HG02870 (cell line): ENCODE results near the gene DEPDC5.

Experiments used
- ATAC-seq: cut with Tn5 transposase; IDR thresholded peaks from one replicate; pipeline ENCODE4 v1.9.1; 2021; ENCODE audit warnings: mild to moderate bottlenecking, moderate library complexity; ENCODE audit not compliant: unreplicated experiment

Gene DEPDC5

GRCh38 chr22:31883989-31884388, 130.2 kb downstream of the DEPDC5 start:
- no peak for ATAC-seq

GRCh38 chr22:31891366-31892079, 137.7 kb downstream of the DEPDC5 start:
- no peak for ATAC-seq

GRCh38 chr22:31892080-31892433, 138.2 kb downstream of the DEPDC5 start:
- no peak for ATAC-seq

- no peak for ATAC-seq
Measured at GRCh38 chr22:31893460-31893859, 139.6 kb downstream of the DEPDC5 start.

GRCh38 chr22:31895411-31896123, 141.7 kb downstream of the DEPDC5 start:
- no peak for ATAC-seq

GRCh38 chr22:31896472-31896871, 142.7 kb downstream of the DEPDC5 start:
- ATAC-seq, result no peak

- no peak for ATAC-seq
Measured at GRCh38 chr22:31897842-31898805, 144.3 kb downstream of the DEPDC5 start.

- no peak for ATAC-seq
Measured at GRCh38 chr22:31898926-31899325, 145.1 kb downstream of the DEPDC5 start.

- no peak for ATAC-seq
Measured at GRCh38 chr22:31899669-31900068, 145.8 kb downstream of the DEPDC5 start.

- ATAC-seq, result no peak
Measured at GRCh38 chr22:31901388-31902137, 147.7 kb downstream of the DEPDC5 start.

- ATAC-seq, result no peak
Measured at GRCh38 chr22:31904651-31905050, 150.8 kb downstream of the DEPDC5 start.

- no peak for ATAC-seq
Measured at GRCh38 chr22:31905356-31905755, 151.5 kb downstream of the DEPDC5 start.

GRCh38 chr22:31906086-31906485, 152.3 kb downstream of the DEPDC5 start:
- no peak for ATAC-seq

- no peak for ATAC-seq
Measured at GRCh38 chr22:31906569-31906968, 152.8 kb downstream of the DEPDC5 start.

GRCh38 chr22:31909977-31910376, 156.2 kb downstream of the DEPDC5 start:
- ATAC-seq, result no peak

GRCh38 chr22:31911565-31912406, 158.0 kb downstream of the DEPDC5 start:
- no peak for ATAC-seq

GRCh38 chr22:31912407-31912743, 158.6 kb downstream of the DEPDC5 start:
- ATAC-seq, result no peak

- no peak for ATAC-seq
Measured at GRCh38 chr22:31915586-31915985, 161.8 kb downstream of the DEPDC5 start.

- ATAC-seq, result peak; percentile 52
Measured at GRCh38 chr22:31917227-31917921, 163.6 kb downstream of the DEPDC5 start.
